GM12892 (cell line): ENCODE measurements around the gene IL17REL.

Source experiments
- POLR2AphosphoS5 ChIP-seq: IDR thresholded peaks from 2 replicates; pipeline ENCODE4 v1.6.1; 2011; ENCODE audit warnings: low read depth, low read length, control low read depth
- TAF1 ChIP-seq: IDR thresholded peaks from 2 replicates; pipeline ENCODE4 v1.6.1; 2011; ENCODE audit warnings: low read depth, mild to moderate bottlenecking, control low read depth, low read length, borderline replicate concordance

DNA sequence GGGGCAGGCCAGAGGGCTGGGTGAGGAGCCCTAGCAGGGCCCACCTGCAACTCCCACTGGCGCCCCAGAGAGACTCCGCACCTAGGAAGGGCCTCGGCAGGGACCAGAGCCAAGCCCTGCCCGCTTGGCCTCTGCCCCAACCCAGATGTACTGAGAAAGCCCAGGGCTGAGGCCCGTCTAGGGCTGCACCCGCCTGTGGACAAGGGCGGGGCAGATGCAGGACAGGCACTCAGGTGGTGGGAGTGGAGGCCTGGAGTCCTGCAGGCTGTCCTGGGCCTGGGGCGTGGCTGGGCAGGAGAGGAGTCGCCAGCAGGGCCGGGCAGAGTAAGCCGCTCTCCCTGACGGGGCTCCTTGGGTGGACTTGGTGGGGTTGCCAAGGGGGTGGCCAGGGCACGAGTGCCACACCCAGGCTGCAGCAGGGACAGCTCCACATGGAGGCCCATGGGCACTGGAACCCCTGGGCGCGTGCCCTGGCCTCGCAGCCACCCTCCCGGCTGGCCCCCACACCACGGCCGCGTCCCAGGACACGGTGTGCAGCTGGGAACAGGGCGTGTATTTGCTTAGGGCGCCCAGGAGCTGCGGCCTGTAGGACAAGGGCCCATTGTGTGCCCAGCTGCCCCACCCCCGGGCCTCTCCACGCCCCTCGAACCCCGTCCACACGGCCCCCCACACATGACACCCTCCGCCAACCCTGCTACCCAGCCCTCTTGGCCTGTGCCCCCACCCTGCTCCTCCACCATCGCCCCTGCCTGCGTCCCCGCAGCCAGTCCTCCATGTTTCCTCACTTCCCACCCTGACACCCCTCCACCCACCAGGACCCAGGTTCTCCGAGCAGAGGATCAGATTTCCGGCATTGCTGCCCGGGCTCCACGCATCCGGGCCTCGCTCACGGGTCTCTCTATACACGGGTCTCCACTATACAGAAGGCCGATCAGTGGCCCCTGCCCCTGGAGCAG, 63.3 kb downstream of the IL17REL start:
- no peak for TF ChIP-seq POLR2AphosphoS5
- TF ChIP-seq TAF1: no peak
